PC-3 (cell line): ENCODE results near the gene MS4A1.

Experiments
- CTCF ChIP-seq: fragments of 300-600 bp; sonication (generic); conservative IDR thresholded peaks from 2 replicates; pipeline ENCODE4 v1.5.1; 2017; ENCODE audit warnings: antibody characterized with exemption, low read depth, mild to moderate bottlenecking, low read length
- EZH2 ChIP-seq: fragments of 300-600 bp; sonication (generic); IDR thresholded peaks from one replicate; pipeline ENCODE4 v1.6.1; 2017; ENCODE audit warnings: antibody characterized with exemption, mild to moderate bottlenecking, low read length; ENCODE audit not compliant: unreplicated experiment
- EZH2phosphoT487 ChIP-seq: fragments of 300-600 bp; sonication (generic); IDR thresholded peaks from 2 replicates; pipeline ENCODE4 v1.6.1; 2018; ENCODE audit warnings: mild to moderate bottlenecking, antibody characterized with exemption, low read length, borderline replicate concordance

- TF ChIP-seq CTCF (no peak), EZH2 (no peak), EZH2phosphoT487 (no peak)
Observed at GRCh38 chr11:60513496-60514460, 58.1 kb downstream of the MS4A1 start.
